Activated CD8-positive, alpha-beta memory T cell treated with anti-CD3 and anti-CD28 coated beads, Interleukin-2, amount 50 U/mL, for 1 hour (primary cell): ENCODE measurements around the gene MRI1.
"Not testable (repeated sequence)": the region's sequence is repeated elsewhere in the genome, so short reads cannot be mapped to it uniquely, and the experiment has no call there.

Source experiments
- DNase-seq: peaks from one replicate; pipeline ENCODE4 v3.0.0-alpha.2; 2020; ENCODE audit errors: extremely low read depth

Gene MRI1

GRCh38 chr19:13758795-13759194 lies 5.5 kb upstream of the MRI1 start:
- no peak for DNase-seq

- DNase-seq: no peak
Measured at GRCh38 chr19:13761423-13761822, 2.9 kb upstream of the MRI1 start.

- DNase-seq: no peak
Measured at GRCh38 chr19:13762635-13763235, 1.6 kb upstream of the MRI1 start.

- DNase-seq: no peak
Measured at GRCh38 chr19:13763265-13763664, 1.1 kb upstream of the MRI1 start.

- DNase-seq: no peak
Measured at GRCh38 chr19:13764821-13765394, 586 bp downstream of the MRI1 start.

GRCh38 chr19:13765395-13766094 lies 1.2 kb downstream of the MRI1 start:
- DNase-seq: no peak

GRCh38 chr19:13766095-13766481 lies 1.8 kb downstream of the MRI1 start:
- no peak for DNase-seq

GRCh38 chr19:13768510-13768909 lies 4.2 kb downstream of the MRI1 start:
- DNase-seq: no peak

- no peak for DNase-seq
Measured at GRCh38 chr19:13770013-13770635, 5.8 kb downstream of the MRI1 start.

GRCh38 chr19:13774217-13775191 lies 10.2 kb downstream of the MRI1 start, which contains the start of gene C19orf53:
TSS of gene C19orf53 (plus strand) at chr19:13774456. CDS start at chr19:13774478, 22 bp downstream.
- DNase-seq: peak; percentile 53

- DNase-seq: no peak
Measured at GRCh38 chr19:13778398-13778797, 14.1 kb downstream of the MRI1 start.

GRCh38 chr19:13778847-13779246 lies 14.5 kb downstream of the MRI1 start:
- no peak for DNase-seq

GRCh38 chr19:13779794-13780193 lies 15.5 kb downstream of the MRI1 start:
- DNase-seq: not testable (repeated sequence)

- no peak for DNase-seq
Measured at GRCh38 chr19:13781547-13781946, 17.2 kb downstream of the MRI1 start.

GRCh38 chr19:13782537-13782936 lies 18.2 kb downstream of the MRI1 start:
- DNase-seq: no peak

- no peak for DNase-seq
Measured at GRCh38 chr19:13783565-13784500, 19.5 kb downstream of the MRI1 start.

GRCh38 chr19:13784731-13785452 lies 20.6 kb downstream of the MRI1 start:
- DNase-seq: no peak

GRCh38 chr19:13788991-13789390 lies 24.7 kb downstream of the MRI1 start:
- DNase-seq: no peak

- no peak for DNase-seq
Measured at GRCh38 chr19:13790354-13790753, 26.0 kb downstream of the MRI1 start.

GRCh38 chr19:13793317-13793716 lies 29.0 kb downstream of the MRI1 start:
- not testable (repeated sequence) for DNase-seq
